GM23338 (cell line): ENCODE results near the gene CTTNBP2.

Source experiments
- CREB1 ChIP-seq: fragments of 250-450 bp; sonication (Bioruptor Pico); IDR thresholded peaks from 2 replicates; pipeline ENCODE4 v1.5.0; 2020; ENCODE audit warnings: low read depth, mild to moderate bottlenecking, moderate library complexity
- CTCF ChIP-seq, 2 experiments: fragments of 200-600 bp in 1 of 2; sonication (generic) in 1 of 2; conservative IDR thresholded peaks; 2 replicates each; pipeline versions ENCODE4 v1.5.1 to v1.6.1; 2016 to 2017; ENCODE audit warnings: antibody characterized with exemption in 2 of 2, low read depth in 2 of 2, mild to moderate bottlenecking in 2 of 2, moderate library complexity in 1 of 2
- EZH2 ChIP-seq: fragments of 200-600 bp; sonication (generic); IDR thresholded peaks from one replicate; pipeline ENCODE4 v1.8.0; 2017; ENCODE audit warnings: antibody characterized with exemption, mild to moderate bottlenecking, low read depth; ENCODE audit not compliant: unreplicated experiment
- EZH2phosphoT487 ChIP-seq: fragments of 200-600 bp; sonication (generic); IDR thresholded peaks from one replicate; pipeline ENCODE4 v1.8.1; 2018; ENCODE audit warnings: antibody characterized with exemption; ENCODE audit not compliant: unreplicated experiment
- JUNB ChIP-seq: IDR thresholded peaks from one replicate; pipeline ENCODE4 v1.6.1; 2016; ENCODE audit warnings: antibody characterized with exemption; ENCODE audit not compliant: unreplicated experiment
- POLR2AphosphoS5 ChIP-seq: IDR thresholded peaks from 2 replicates; pipeline ENCODE4 v1.6.1; 2016; ENCODE audit warnings: antibody characterized with exemption, low read depth
- REST ChIP-seq: IDR thresholded peaks from one replicate; pipeline ENCODE4 v1.6.1; 2018; ENCODE audit warnings: antibody characterized with exemption; ENCODE audit not compliant: unreplicated experiment

- TF ChIP-seq CTCF (conservative IDR thresholded peaks at IDR 0.05; ENCODE audit: low read depth in 2 of 2) = no peak
- TF ChIP-seq POLR2AphosphoS5 = no peak
- TF ChIP-seq EZH2phosphoT487 = no peak
- no peak for TF ChIP-seq EZH2
- TF ChIP-seq JUNB = no peak
- no peak for TF ChIP-seq REST
- TF ChIP-seq CREB1 (CRISPR knock-in tag) = no peak
These were observed 153.9 kb downstream of the CTTNBP2 start for GRCh38 chr7:117719377-117719776.
